NB4 (cell line): ENCODE results near the gene C17orf107.

Experiments used
- DNase-seq: peaks from one replicate; pipeline ENCODE4 v3.0.0; 2010; ENCODE audit warnings: low read depth
- H3K4me3 ChIP-seq: one replicate; pipeline ENCODE4 v1.5.1; 2011; ENCODE audit warnings: mild to moderate bottlenecking, low read depth, low read length, moderate library complexity
- MYC ChIP-seq: IDR thresholded peaks from 2 replicates; pipeline ENCODE4 v1.6.1; 2011; ENCODE audit warnings: low read depth, low read length
- POLR2A ChIP-seq: IDR thresholded peaks from 2 replicates; pipeline ENCODE4 v1.6.1; 2011; ENCODE audit warnings: mild to moderate bottlenecking; ENCODE audit not compliant: insufficient read length; ENCODE audit errors: extremely low read depth
- TF ChIP-seq, protein P1 (sequence below): IDR thresholded peaks from 2 replicates; pipeline ENCODE4 v1.6.1; 2011; ENCODE audit warnings: low read depth, low read length
- TF ChIP-seq, protein P2 (sequence below): IDR thresholded peaks from one replicate; pipeline ENCODE4 v1.5.1; 2012; ENCODE audit warnings: low read depth, low read length

The C17orf107 gene

DNA sequence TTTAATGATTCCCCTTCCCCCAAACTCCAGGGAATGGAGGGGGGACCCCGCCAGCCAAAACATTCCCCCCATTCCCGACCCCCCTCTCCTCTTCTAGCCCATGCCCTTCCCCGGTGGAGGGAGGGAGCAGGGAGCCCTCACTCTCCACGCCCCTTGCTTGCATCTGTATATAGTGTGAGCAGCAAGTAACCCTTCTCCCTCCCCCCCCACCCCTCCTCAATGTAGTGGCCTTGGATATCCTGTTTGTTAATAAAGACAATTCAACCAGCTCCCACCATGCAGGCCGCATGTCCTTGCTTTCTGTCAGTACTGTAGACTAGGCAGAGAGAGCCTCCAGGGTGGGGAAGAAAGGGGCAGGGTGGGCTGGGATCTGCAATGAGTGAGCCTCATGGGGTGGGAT lies 1.6 kb upstream of the C17orf107 start:
- H3K4me3 ChIP-seq, result no peak overlapping the region
- DNase-seq, result no peak
- TF ChIP-seq, protein P1, sequence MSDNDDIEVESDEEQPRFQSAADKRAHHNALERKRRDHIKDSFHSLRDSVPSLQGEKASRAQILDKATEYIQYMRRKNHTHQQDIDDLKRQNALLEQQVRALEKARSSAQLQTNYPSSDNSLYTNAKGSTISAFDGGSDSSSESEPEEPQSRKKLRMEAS, result no peak
- TF ChIP-seq, protein P2, sequence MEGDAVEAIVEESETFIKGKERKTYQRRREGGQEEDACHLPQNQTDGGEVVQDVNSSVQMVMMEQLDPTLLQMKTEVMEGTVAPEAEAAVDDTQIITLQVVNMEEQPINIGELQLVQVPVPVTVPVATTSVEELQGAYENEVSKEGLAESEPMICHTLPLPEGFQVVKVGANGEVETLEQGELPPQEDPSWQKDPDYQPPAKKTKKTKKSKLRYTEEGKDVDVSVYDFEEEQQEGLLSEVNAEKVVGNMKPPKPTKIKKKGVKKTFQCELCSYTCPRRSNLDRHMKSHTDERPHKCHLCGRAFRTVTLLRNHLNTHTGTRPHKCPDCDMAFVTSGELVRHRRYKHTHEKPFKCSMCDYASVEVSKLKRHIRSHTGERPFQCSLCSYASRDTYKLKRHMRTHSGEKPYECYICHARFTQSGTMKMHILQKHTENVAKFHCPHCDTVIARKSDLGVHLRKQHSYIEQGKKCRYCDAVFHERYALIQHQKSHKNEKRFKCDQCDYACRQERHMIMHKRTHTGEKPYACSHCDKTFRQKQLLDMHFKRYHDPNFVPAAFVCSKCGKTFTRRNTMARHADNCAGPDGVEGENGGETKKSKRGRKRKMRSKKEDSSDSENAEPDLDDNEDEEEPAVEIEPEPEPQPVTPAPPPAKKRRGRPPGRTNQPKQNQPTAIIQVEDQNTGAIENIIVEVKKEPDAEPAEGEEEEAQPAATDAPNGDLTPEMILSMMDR, result no peak
- TF ChIP-seq MYC (no peak), POLR2A (no peak)

- TF ChIP-seq, protein P2, result no peak
- no peak for TF ChIP-seq POLR2A
- no peak for TF ChIP-seq MYC
- TF ChIP-seq, protein P1, result no peak
- no peak for DNase-seq
- H3K4me3 ChIP-seq, result no peak overlapping the region
These were observed 985 bp upstream of the C17orf107 start for GRCh38 chr17:4898351-4898750.

DNA sequence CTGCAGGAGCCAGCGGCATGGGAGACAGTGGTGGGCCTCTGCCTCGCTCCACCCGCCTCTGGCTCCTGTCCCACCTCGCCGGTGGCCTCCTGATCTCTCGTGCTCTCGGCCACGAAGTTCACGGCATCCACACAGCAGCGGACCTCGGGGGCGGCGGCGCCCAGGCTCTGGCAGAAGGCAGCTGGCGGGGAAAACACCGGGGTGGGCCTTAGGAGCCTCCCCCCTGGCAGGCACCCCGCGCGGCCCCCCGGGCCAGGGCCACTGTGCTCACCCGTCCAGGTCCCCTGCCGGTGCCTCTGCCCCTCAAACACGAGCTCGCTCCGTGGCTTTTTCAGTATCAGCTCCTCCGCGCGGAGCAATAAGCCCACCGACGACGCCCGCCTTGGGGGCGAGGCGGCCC lies 409 bp upstream of the C17orf107 start:
- DNase-seq, result no peak
- H3K4me3 ChIP-seq, result no peak overlapping the region
- TF ChIP-seq, protein P1, result no peak
- no peak for TF ChIP-seq POLR2A
- no peak for TF ChIP-seq MYC
- TF ChIP-seq, protein P2, result no peak

- TF ChIP-seq MYC (no peak), POLR2A (no peak)
- TF ChIP-seq, protein P2, result no peak
- TF ChIP-seq, protein P1, result no peak
- no peak overlapping the region for H3K4me3 ChIP-seq
- no peak for DNase-seq
These were observed 1.1 kb downstream of the C17orf107 start for GRCh38 chr17:4900231-4901107.

GRCh38 chr17:4901108-4901647 lies 1.8 kb downstream of the C17orf107 start:
- no peak overlapping the region for H3K4me3 ChIP-seq
- no peak for DNase-seq
- TF ChIP-seq POLR2A (no peak), MYC (no peak)
- TF ChIP-seq, protein P2, result no peak
- TF ChIP-seq, protein P1, result no peak
